Measurements from ENCODE around the gene DNMBP. TPM values are rescaled to one million over a fixed set of nuclear protein-coding genes. Genes with fewer than 3 reads are reported as not detected.
A peak's percentile ranks its signal among the peaks of the same experiment; 100 is the strongest.

The DNMBP gene
- total RNA-seq, 1 experiment from 2014 or later = 19.7 TPM

GRCh38 chr10:99926925-99927720, 82.6 kb downstream of the DNMBP start (continued):
- TF ChIP-seq STAT6 (CRISPR knock-in tag; conservative IDR thresholded peaks at IDR 0.05; ENCODE audit: low read depth) (no peak), GRHL2 (CRISPR knock-in tag; IDR thresholded peaks at IDR 0.05; ENCODE audit: insufficient replicate concordance, severe bottlenecking) (no peak), PREB (CRISPR knock-in tag; IDR thresholded peaks at IDR 0.05; ENCODE audit: borderline replicate concordance) (no peak), ZNF671 (CRISPR knock-in tag; IDR thresholded peaks at IDR 0.05) (no peak), CDX4 (CRISPR knock-in tag; IDR thresholded peaks at IDR 0.05; ENCODE audit: borderline replicate concordance) (no peak), ARID4B (CRISPR knock-in tag; IDR thresholded peaks at IDR 0.05; ENCODE audit: borderline replicate concordance) (no peak)

- Mint-ChIP-seq H3K4me1 (peaks cover 47% of the 10 kb centered on the region), H3K9me3 (0 out of 2 replicates have a peak, but pooled peaks cover 8% of the 10 kb centered on the region), H3K4me3 (no peak overlapping the region), H3K27me3 (ENCODE audit: low read depth) (no peaks in the 10 kb centered on the region), H3K27ac (peak overlapping the region; percentile 29; the same call in 1 of the 2 replicates), H3K36me3 (peaks cover 9% of the 10 kb centered on the region; the same call in 1 of the 2 replicates)
- POLR2A ChIA-PET = no interaction called here
- no peak for ATAC-seq
- DNase-seq (ENCODE audit: low spot score) = no peak
- CTCF ChIA-PET = interaction anchor here (2.2 kb wide), 1 partner anchor 11 kb away, joined by 6 read pairs; no protein-coding TSS in a partner anchor
- TF ChIP-seq NR1H2 (CRISPR knock-in tag; IDR thresholded peaks at IDR 0.05) (no peak), PRRX2 (CRISPR knock-in tag; IDR thresholded peaks at IDR 0.05) (no peak), MYBL2 (CRISPR knock-in tag; IDR thresholded peaks at IDR 0.05) (no peak), ZNF219 (CRISPR knock-in tag; IDR thresholded peaks at IDR 0.05; ENCODE audit: borderline replicate concordance) (no peak), HMGA2 (CRISPR knock-in tag; IDR thresholded peaks at IDR 0.05) (no peak), MLX (CRISPR knock-in tag; IDR thresholded peaks at IDR 0.05) (no peak), NR3C1 (CRISPR knock-in tag; conservative IDR thresholded peaks at IDR 0.05; ENCODE audit: low read depth) (no peak), GRHL2 (CRISPR knock-in tag; IDR thresholded peaks at IDR 0.05; ENCODE audit: insufficient replicate concordance, severe bottlenecking) (no peak), NFATC4 (CRISPR knock-in tag; IDR thresholded peaks at IDR 0.05) (no peak), OVOL2 (CRISPR knock-in tag; IDR thresholded peaks at IDR 0.05; ENCODE audit: borderline replicate concordance) (no peak), CREM (CRISPR knock-in tag; IDR thresholded peaks at IDR 0.05) (no peak), JUN (CRISPR knock-in tag; IDR thresholded peaks at IDR 0.05) (no peak), ZNF263 (CRISPR knock-in tag; IDR thresholded peaks at IDR 0.05; ENCODE audit: low read depth) (no peak), TCF7 (CRISPR knock-in tag; IDR thresholded peaks at IDR 0.05; ENCODE audit: low read depth) (no peak), TEAD4 (CRISPR knock-in tag; IDR thresholded peaks at IDR 0.05) (no peak), FOXP4 (CRISPR knock-in tag; IDR thresholded peaks at IDR 0.05) (no peak)
These were observed 85.1 kb downstream of the DNMBP start for GRCh38 chr10:99924451-99925255.
